HK-2 (cell line): ENCODE data around the gene TOR3A.
A peak's percentile ranks its signal among the peaks of the same experiment; 100 is the strongest.
"Not testable (repeated sequence)": the region's sequence is repeated elsewhere in the genome, so short reads cannot be mapped to it uniquely, and the experiment has no call there.

Experiments used
- DNase-seq: peaks from one replicate; pipeline ENCODE4 v3.0.0-alpha.2; 2018; ENCODE audit not compliant: unreplicated experiment

Gene TOR3A

GRCh38 chr1:179081687-179082332 is at the start of gene TOR3A:
Gene TOR3A (plus strand): TSS chr1:179082070. CDS start chr1:179082129, 59 bp downstream.
- DNase-seq, result peak; percentile 97

GRCh38 chr1:179034720-179035119 is 47.1 kb upstream of the TOR3A start:
- DNase-seq, result no peak

GRCh38 chr1:179036844-179037465 is 44.9 kb upstream of the TOR3A start:
- DNase-seq, result no peak

- DNase-seq, result no peak
Measured at GRCh38 chr1:179038528-179039281, 43.2 kb upstream of the TOR3A start.

GRCh38 chr1:179039502-179040174 is 42.2 kb upstream of the TOR3A start:
- not testable (repeated sequence) for DNase-seq

GRCh38 chr1:179040175-179040551 is 41.7 kb upstream of the TOR3A start:
- DNase-seq, result not testable (repeated sequence)

- no peak for DNase-seq
Measured at GRCh38 chr1:179042087-179042486, 39.8 kb upstream of the TOR3A start.

GRCh38 chr1:179042700-179043099 is 39.2 kb upstream of the TOR3A start:
- DNase-seq, result no peak

- DNase-seq, result no peak
Measured at GRCh38 chr1:179043266-179043665, 38.6 kb upstream of the TOR3A start.

GRCh38 chr1:179043907-179044306 is 38.0 kb upstream of the TOR3A start:
- DNase-seq, result no peak

- no peak for DNase-seq
Measured at GRCh38 chr1:179046808-179047635, 34.8 kb upstream of the TOR3A start.

- no peak for DNase-seq
Measured at GRCh38 chr1:179047636-179047997, 34.3 kb upstream of the TOR3A start.

GRCh38 chr1:179048339-179049124 is 33.3 kb upstream of the TOR3A start:
- DNase-seq, result no peak

GRCh38 chr1:179052776-179053175 is 29.1 kb upstream of the TOR3A start:
- no peak for DNase-seq

GRCh38 chr1:179053486-179053885 is 28.4 kb upstream of the TOR3A start:
- no peak for DNase-seq

- no peak for DNase-seq
Measured at GRCh38 chr1:179055937-179056336, 25.9 kb upstream of the TOR3A start.

- DNase-seq, result no peak
Measured at GRCh38 chr1:179058487-179059483, 23.1 kb upstream of the TOR3A start.

GRCh38 chr1:179061360-179062282 is 20.2 kb upstream of the TOR3A start:
- no peak for DNase-seq
